HepG2 (cell line): ENCODE data around the gene ZSCAN31. TPM values are rescaled to one million over a fixed set of nuclear protein-coding genes. Genes with fewer than 3 reads are reported as not detected.

Source experiments
- CAMTA2 ChIP-seq: sonication (generic); formaldehyde crosslinking; IDR thresholded peaks from 2 replicates; pipeline ENCODE4 v1.4.0; 2020; ENCODE audit warnings: mild to moderate bottlenecking, missing genetic modification reagents, borderline replicate concordance
- CEBPG ChIP-seq: IDR thresholded peaks from 2 replicates; pipeline ENCODE4 v1.6.1; 2016
- CREM ChIP-seq, 2 experiments: sonication (generic) in 1 of 2; formaldehyde crosslinking in 1 of 2; IDR thresholded peaks; 2 replicates each; pipeline versions ENCODE4 v1.4.0 to v1.6.1; 2016 to 2020; ENCODE audit warnings: antibody characterized with exemption in 1 of 2, mild to moderate bottlenecking in 1 of 2, missing genetic modification reagents in 1 of 2
- DPF2 ChIP-seq: sonication (generic); formaldehyde crosslinking; IDR thresholded peaks from 2 replicates; pipeline ENCODE4 v1.4.0; 2020; ENCODE audit warnings: mild to moderate bottlenecking, low read depth, missing genetic modification reagents, borderline replicate concordance
- FOXK2 ChIP-seq: fragments of 450-650 bp; IDR thresholded peaks from 2 replicates; pipeline ENCODE4 v1.6.1; 2016
- FOXM1 ChIP-seq: sonication (generic); formaldehyde crosslinking; IDR thresholded peaks from 2 replicates; pipeline ENCODE4 v1.5.0; 2020; ENCODE audit warnings: missing genetic modification reagents
- HMGXB4 ChIP-seq, 2 experiments: sonication (generic) in 1 of 2; formaldehyde crosslinking in 1 of 2; IDR thresholded peaks; 2 replicates each; pipeline versions ENCODE4 v1.4.0 to v1.6.1; 2018 to 2020; ENCODE audit warnings: missing genetic modification reagents in 2 of 2, borderline replicate concordance in 1 of 2, low read depth in 1 of 2, mild to moderate bottlenecking in 1 of 2, missing biosample characterization in 1 of 2
- IKZF1 ChIP-seq: fragments of 450-650 bp; IDR thresholded peaks from 2 replicates; pipeline ENCODE4 v1.7.1; 2016
- IKZF4 ChIP-seq: sonication (generic); formaldehyde crosslinking; IDR thresholded peaks from 2 replicates; pipeline ENCODE4 v1.5.1; 2020; ENCODE audit warnings: borderline replicate concordance, mild to moderate bottlenecking, low read depth, missing genetic modification reagents; ENCODE audit errors: not compliant biosample characterization
- IRX3 ChIP-seq: sonication (generic); formaldehyde crosslinking; IDR thresholded peaks from 2 replicates; pipeline ENCODE4 v1.8.1; 2023; ENCODE audit warnings: mild to moderate bottlenecking, low read depth, missing genetic modification reagents, borderline replicate concordance
- JUN ChIP-seq: sonication (generic); formaldehyde crosslinking; IDR thresholded peaks from 2 replicates; pipeline ENCODE4 v1.4.0; 2020; ENCODE audit warnings: mild to moderate bottlenecking, missing genetic modification reagents
- KLF15 ChIP-seq: sonication (generic); formaldehyde crosslinking; IDR thresholded peaks from 2 replicates; pipeline ENCODE4 v1.8.1; 2023; ENCODE audit warnings: borderline replicate concordance, mild to moderate bottlenecking, inconsistent platforms, missing genetic modification reagents, mixed read lengths
- TMF1 ChIP-seq: sonication (generic); formaldehyde crosslinking; IDR thresholded peaks from 2 replicates; pipeline ENCODE4 v1.8.1; 2022; ENCODE audit warnings: low read depth, missing genetic modification reagents
- XRCC5 ChIP-seq: fragments of 200-400 bp; formaldehyde crosslinking; optimal IDR thresholded peaks from 2 replicates; pipeline ENCODE3; 2017; ENCODE audit warnings: mild to moderate bottlenecking, low read length
- ZFP37 ChIP-seq: sonication (generic); formaldehyde crosslinking; IDR thresholded peaks from 2 replicates; pipeline ENCODE4 v1.4.0; 2020; ENCODE audit warnings: missing genetic modification reagents, borderline replicate concordance
- ZFX ChIP-seq: sonication (generic); formaldehyde crosslinking; IDR thresholded peaks from 2 replicates; pipeline ENCODE4 v1.4.0; 2020; ENCODE audit warnings: mild to moderate bottlenecking, low read depth, missing genetic modification reagents, moderate library complexity
- ZNF260 ChIP-seq: sonication (generic); formaldehyde crosslinking; IDR thresholded peaks from 2 replicates; pipeline ENCODE4 v1.4.0; 2020; ENCODE audit warnings: missing genetic modification reagents, low read depth, mild to moderate bottlenecking, borderline replicate concordance
- ZNF580 ChIP-seq: IDR thresholded peaks from 2 replicates; pipeline ENCODE4 v1.6.1; 2016; ENCODE audit warnings: low read depth, borderline replicate concordance
- ZSCAN12 ChIP-seq: sonication (generic); formaldehyde crosslinking; IDR thresholded peaks from 2 replicates; pipeline ENCODE4 v1.9.0; 2021; ENCODE audit warnings: mild to moderate bottlenecking, missing genetic modification reagents
- polyA plus RNA-seq, 8 experiments: library from polyadenylated mRNA; depleted of rRNA in 3 of 8; stranded (reverse) in 7 of 8; unstranded in 1 of 8; fragments of >200 nt; fragmentation: Illumina TruSeq in 4 of 8; extraction: Trizol in 4 of 8; gene quantifications; 2 replicates each; pipeline versions ENCODE4 v1.2.1 to v1.2.3, GENCODE V29; 2011 to 2016; ENCODE audit warnings: low read depth in 4 of 8, missing spikeins in 1 of 8, mixed read lengths in 1 of 8; ENCODE audit not compliant: insufficient read depth in 1 of 8
- total RNA-seq, 5 experiments: library from RNA; depleted of rRNA; stranded (reverse); fragments of >200 nt; fragmentation: Illumina TruSeq; extraction: Trizol; gene quantifications; 2 replicates each; pipeline ENCODE4 v1.2.3, GENCODE V29; 2016; ENCODE audit warnings: low read depth in 1 of 5
- TF ChIP-seq, protein P1 (sequence below): sonication (generic); formaldehyde crosslinking; IDR thresholded peaks from 2 replicates; pipeline ENCODE4 v1.5.1; 2020; ENCODE audit warnings: mild to moderate bottlenecking, missing genetic modification reagents, moderate library complexity
- TF ChIP-seq, protein P2 (sequence below): IDR thresholded peaks from 2 replicates; pipeline ENCODE4 v1.4.0; 2020; ENCODE audit warnings: mild to moderate bottlenecking, missing genetic modification reagents

Gene ZSCAN31
- total and polyA plus RNA-seq, 2 of the 13 experiments (the other 11 are each of a cell fraction or from before 2014, with no cell fraction given), result 5.3 to 6.2 TPM

GRCh38 chr6:28349892-28350737, 14.2 kb upstream of the ZSCAN31 start, which contains the start of gene ZKSCAN3 (continued):
- TF ChIP-seq XRCC5 (peak; percentile 97), TMF1 (CRISPR knock-in tag) (0 out of 2 replicates have a peak, but pooled peaks have one; percentile 53), ZNF260 (CRISPR knock-in tag) (no peak), KLF15 (CRISPR knock-in tag) (peak; percentile 23; the same call in 1 of the 2 replicates), JUN (CRISPR knock-in tag) (0 out of 2 replicates have a peak, but pooled peaks have one; percentile 41), ZFP37 (CRISPR knock-in tag) (no peak), CEBPG (CRISPR knock-in tag) (0 out of 2 replicates have a peak, but pooled peaks have one; percentile 32), ZNF580 (CRISPR knock-in tag) (peak; percentile 73), HMGXB4 (CRISPR knock-in tag; IDR thresholded peaks at IDR 0.05; ENCODE audit: borderline replicate concordance in 1 of 2, low read depth in 1 of 2) (peak; percentile 85 to 90), ZFX (peak; percentile 96), CREM (IDR thresholded peaks at IDR 0.05) (peak; percentile 46; the same call in 1 of the 2 replicates), CREM (CRISPR knock-in tag; IDR thresholded peaks at IDR 0.05) (no peak), IKZF1 (no peak), FOXM1 (CRISPR knock-in tag) (no peak), DPF2 (no peak), CAMTA2 (peak; percentile 68), FOXK2 (no peak), IKZF4 (CRISPR knock-in tag) (no peak), ZSCAN12 (CRISPR knock-in tag) (no peak), IRX3 (CRISPR knock-in tag) (no peak; the same call in 1 of the 2 replicates)
- TF ChIP-seq, protein P1, sequence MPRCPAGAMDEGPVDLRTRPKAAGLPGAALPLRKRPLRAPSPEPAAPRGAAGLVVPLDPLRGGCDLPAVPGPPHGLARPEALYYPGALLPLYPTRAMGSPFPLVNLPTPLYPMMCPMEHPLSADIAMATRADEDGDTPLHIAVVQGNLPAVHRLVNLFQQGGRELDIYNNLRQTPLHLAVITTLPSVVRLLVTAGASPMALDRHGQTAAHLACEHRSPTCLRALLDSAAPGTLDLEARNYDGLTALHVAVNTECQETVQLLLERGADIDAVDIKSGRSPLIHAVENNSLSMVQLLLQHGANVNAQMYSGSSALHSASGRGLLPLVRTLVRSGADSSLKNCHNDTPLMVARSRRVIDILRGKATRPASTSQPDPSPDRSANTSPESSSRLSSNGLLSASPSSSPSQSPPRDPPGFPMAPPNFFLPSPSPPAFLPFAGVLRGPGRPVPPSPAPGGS (CRISPR knock-in tag), result peak; percentile 77; the same call in 1 of the 2 replicates
- TF ChIP-seq, protein P2, sequence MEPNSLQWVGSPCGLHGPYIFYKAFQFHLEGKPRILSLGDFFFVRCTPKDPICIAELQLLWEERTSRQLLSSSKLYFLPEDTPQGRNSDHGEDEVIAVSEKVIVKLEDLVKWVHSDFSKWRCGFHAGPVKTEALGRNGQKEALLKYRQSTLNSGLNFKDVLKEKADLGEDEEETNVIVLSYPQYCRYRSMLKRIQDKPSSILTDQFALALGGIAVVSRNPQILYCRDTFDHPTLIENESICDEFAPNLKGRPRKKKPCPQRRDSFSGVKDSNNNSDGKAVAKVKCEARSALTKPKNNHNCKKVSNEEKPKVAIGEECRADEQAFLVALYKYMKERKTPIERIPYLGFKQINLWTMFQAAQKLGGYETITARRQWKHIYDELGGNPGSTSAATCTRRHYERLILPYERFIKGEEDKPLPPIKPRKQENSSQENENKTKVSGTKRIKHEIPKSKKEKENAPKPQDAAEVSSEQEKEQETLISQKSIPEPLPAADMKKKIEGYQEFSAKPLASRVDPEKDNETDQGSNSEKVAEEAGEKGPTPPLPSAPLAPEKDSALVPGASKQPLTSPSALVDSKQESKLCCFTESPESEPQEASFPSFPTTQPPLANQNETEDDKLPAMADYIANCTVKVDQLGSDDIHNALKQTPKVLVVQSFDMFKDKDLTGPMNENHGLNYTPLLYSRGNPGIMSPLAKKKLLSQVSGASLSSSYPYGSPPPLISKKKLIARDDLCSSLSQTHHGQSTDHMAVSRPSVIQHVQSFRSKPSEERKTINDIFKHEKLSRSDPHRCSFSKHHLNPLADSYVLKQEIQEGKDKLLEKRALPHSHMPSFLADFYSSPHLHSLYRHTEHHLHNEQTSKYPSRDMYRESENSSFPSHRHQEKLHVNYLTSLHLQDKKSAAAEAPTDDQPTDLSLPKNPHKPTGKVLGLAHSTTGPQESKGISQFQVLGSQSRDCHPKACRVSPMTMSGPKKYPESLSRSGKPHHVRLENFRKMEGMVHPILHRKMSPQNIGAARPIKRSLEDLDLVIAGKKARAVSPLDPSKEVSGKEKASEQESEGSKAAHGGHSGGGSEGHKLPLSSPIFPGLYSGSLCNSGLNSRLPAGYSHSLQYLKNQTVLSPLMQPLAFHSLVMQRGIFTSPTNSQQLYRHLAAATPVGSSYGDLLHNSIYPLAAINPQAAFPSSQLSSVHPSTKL (CRISPR knock-in tag), result peak; percentile 73; the same call in 1 of the 2 replicates
